Neural progenitor cell (in vitro differentiated cells): ENCODE results near the gene OR5M10. TPM values are rescaled to one million over a fixed set of nuclear protein-coding genes. Genes with fewer than 3 reads are reported as not detected.

ENCODE experiments used
- DNase-seq: peaks from one replicate; pipeline ENCODE4 v3.0.0-alpha.2; 2016; ENCODE audit warnings: low spot score
- H2AFZ ChIP-seq: fragments of 200-600 bp; sonication (generic); replicated peaks from 2 replicates; pipeline ENCODE4 v1.6.1; 2016; ENCODE audit warnings: antibody characterized with exemption
- H3F3A ChIP-seq: fragments of 200-600 bp; sonication (generic); 2 replicates; pipeline ENCODE4 v1.6.1; 2016; ENCODE audit warnings: antibody characterized with exemption, low read depth
- H3K27ac ChIP-seq: fragments of 200-600 bp; sonication (generic); 2 replicates; pipeline ENCODE4 v1.5.1; 2016; ENCODE audit warnings: mild to moderate bottlenecking
- H3K27me3 ChIP-seq: fragments of 200-600 bp; sonication (generic); 2 replicates; pipeline ENCODE4 v1.6.1; 2016; ENCODE audit warnings: mild to moderate bottlenecking, moderate library complexity
- H3K36me3 ChIP-seq: fragments of 200-600 bp; sonication (generic); 2 replicates; pipeline ENCODE4 v1.5.1; 2016
- H3K4me1 ChIP-seq: fragments of 200-600 bp; sonication (generic); 2 replicates; pipeline ENCODE4 v1.6.1; 2016; ENCODE audit warnings: mixed run types
- H3K4me2 ChIP-seq: fragments of 200-600 bp; sonication (generic); 2 replicates; pipeline ENCODE4 v1.6.1; 2016
- H3K4me3 ChIP-seq: fragments of 200-600 bp; sonication (generic); 2 replicates; pipeline ENCODE4 v1.5.1; 2016
- H3K79me2 ChIP-seq: fragments of 200-600 bp; sonication (generic); 2 replicates; pipeline ENCODE4 v1.6.1; 2016; ENCODE audit warnings: low read depth
- H3K9ac ChIP-seq: fragments of 200-600 bp; sonication (generic); 2 replicates; pipeline ENCODE4 v1.6.1; 2016
- H3K9me3 ChIP-seq: fragments of 200-600 bp; sonication (generic); 2 replicates; pipeline ENCODE4 v1.5.1; 2016; ENCODE audit warnings: low read depth
- H4K20me1 ChIP-seq: fragments of 200-600 bp; sonication (generic); 2 replicates; pipeline ENCODE4 v1.6.1; 2016; ENCODE audit warnings: low read depth
- H3K27ac Mint-ChIP-seq: 3 replicates; pipeline ENCODE4 v1.8.0; 2021; ENCODE audit warnings: mixed read lengths
- H3K27me3 Mint-ChIP-seq: 2 replicates; pipeline ENCODE4 v1.8.0; 2022; ENCODE audit warnings: low read depth, mild to moderate bottlenecking, inconsistent platforms, moderate library complexity, mixed read lengths; ENCODE audit not compliant: insufficient read depth
- H3K36me3 Mint-ChIP-seq: 3 replicates; pipeline ENCODE4 v1.8.0; 2021; ENCODE audit warnings: mixed read lengths
- H3K4me1 Mint-ChIP-seq: 3 replicates; pipeline ENCODE4 v1.8.0; 2021; ENCODE audit warnings: mixed read lengths
- H3K4me3 Mint-ChIP-seq: 3 replicates; pipeline ENCODE4 v1.8.0; 2021; ENCODE audit warnings: mild to moderate bottlenecking, moderate library complexity, mixed read lengths
- H3K9me3 Mint-ChIP-seq: 3 replicates; pipeline ENCODE4 v1.8.0; 2020; ENCODE audit warnings: mixed read lengths
- EZH2 ChIP-seq: fragments of 200-600 bp; sonication (generic); IDR thresholded peaks from 2 replicates; pipeline ENCODE4 v1.6.1; 2017; ENCODE audit warnings: antibody characterized with exemption, mild to moderate bottlenecking, moderate library complexity
- EZH2phosphoT487 ChIP-seq: fragments of 200-600 bp; sonication (generic); IDR thresholded peaks from 2 replicates; pipeline ENCODE4 v1.6.1; 2017; ENCODE audit warnings: antibody characterized with exemption
- total RNA-seq: library from RNA; depleted of rRNA; stranded (reverse); fragments of >200 nt; gene quantifications from 2 replicates; pipeline ENCODE4 v1.2.3, GENCODE V29; 2015; ENCODE audit warnings: low replicate concordance
- TF ChIP-seq, protein P1 (sequence below): fragments of 200-600 bp; sonication (generic); IDR thresholded peaks from 2 replicates; pipeline ENCODE4 v1.5.1; 2017; ENCODE audit warnings: antibody characterized with exemption, mild to moderate bottlenecking

Gene OR5M10
- not detected in 2 replicates for total RNA-seq

DNA sequence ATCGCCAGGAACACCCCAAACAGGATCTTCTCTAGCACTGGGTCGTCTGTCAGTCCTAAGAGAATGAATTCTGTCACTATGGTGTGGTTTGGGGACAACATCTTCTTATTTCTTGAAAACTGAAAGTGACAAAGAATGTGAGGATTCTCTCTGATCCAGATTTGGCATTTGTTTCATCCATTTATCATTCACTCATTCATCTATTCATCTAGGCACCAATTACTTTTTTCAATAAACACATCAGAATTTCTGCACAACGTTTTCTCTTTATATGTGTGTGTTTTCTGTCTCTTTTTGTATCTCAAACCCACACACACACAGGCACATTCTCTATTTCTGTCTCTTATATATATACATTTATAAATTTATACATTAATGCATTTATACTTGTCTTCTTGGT is at the start of gene OR5M10:
OR5M10 (minus strand) TSS at position 101 of the 400 bp plus-strand sequence; CDS start at position 101, 0 bp downstream.
- H4K20me1 ChIP-seq: no peaks in the 10 kb centered on the region
- no peaks in the 10 kb centered on the region for H3K4me1 ChIP-seq
- H3K36me3 ChIP-seq: no peaks in the 10 kb centered on the region
- H3K27me3 ChIP-seq: no peaks in the 10 kb centered on the region
- H3K4me3 Mint-ChIP-seq: no peak within 1 kb of the TSS
- no peaks in the 10 kb centered on the region for H3K79me2 ChIP-seq
- no peak within 1 kb of the TSS for H2AFZ ChIP-seq
- H3K27ac Mint-ChIP-seq: no peak within 1 kb of the TSS
- no peak within 1 kb of the TSS for H3K27ac ChIP-seq
- no peak for DNase-seq
- H3K4me1 Mint-ChIP-seq: no peaks in the 10 kb centered on the region
- H3K27me3 Mint-ChIP-seq: peaks cover 2% of the 10 kb centered on the region
- H3K9ac ChIP-seq: no peak within 1 kb of the TSS
- H3K36me3 Mint-ChIP-seq: no peaks in the 10 kb centered on the region
- no peak within 1 kb of the TSS for H3K4me2 ChIP-seq
- no peaks in the 10 kb centered on the region for H3K9me3 ChIP-seq
- TF ChIP-seq, protein P1, sequence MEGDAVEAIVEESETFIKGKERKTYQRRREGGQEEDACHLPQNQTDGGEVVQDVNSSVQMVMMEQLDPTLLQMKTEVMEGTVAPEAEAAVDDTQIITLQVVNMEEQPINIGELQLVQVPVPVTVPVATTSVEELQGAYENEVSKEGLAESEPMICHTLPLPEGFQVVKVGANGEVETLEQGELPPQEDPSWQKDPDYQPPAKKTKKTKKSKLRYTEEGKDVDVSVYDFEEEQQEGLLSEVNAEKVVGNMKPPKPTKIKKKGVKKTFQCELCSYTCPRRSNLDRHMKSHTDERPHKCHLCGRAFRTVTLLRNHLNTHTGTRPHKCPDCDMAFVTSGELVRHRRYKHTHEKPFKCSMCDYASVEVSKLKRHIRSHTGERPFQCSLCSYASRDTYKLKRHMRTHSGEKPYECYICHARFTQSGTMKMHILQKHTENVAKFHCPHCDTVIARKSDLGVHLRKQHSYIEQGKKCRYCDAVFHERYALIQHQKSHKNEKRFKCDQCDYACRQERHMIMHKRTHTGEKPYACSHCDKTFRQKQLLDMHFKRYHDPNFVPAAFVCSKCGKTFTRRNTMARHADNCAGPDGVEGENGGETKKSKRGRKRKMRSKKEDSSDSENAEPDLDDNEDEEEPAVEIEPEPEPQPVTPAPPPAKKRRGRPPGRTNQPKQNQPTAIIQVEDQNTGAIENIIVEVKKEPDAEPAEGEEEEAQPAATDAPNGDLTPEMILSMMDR: no peak
- TF ChIP-seq EZH2phosphoT487: no peak
- TF ChIP-seq EZH2: no peak
- no peaks in the 10 kb centered on the region for H3K9me3 Mint-ChIP-seq
- no peaks in the 10 kb centered on the region for H3F3A ChIP-seq
- H3K4me3 ChIP-seq: no peak within 1 kb of the TSS

DNA sequence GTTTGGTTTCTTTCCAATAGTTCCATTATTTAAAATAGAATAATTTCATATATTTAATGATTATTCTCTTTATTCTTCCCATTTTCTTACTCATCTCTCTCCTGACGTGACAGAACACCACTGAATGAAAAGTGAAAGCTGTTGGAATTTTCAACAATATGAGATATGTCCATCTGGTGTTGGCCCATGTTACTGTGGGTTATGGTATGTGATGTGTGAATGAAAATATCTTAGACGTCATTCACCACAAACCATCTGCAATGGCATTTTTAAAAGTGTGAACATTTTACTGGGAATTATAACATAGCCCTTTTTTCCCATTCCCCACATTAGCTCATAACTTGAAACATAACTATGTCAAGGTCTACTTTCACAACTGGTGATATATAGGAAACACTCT is 48.4 kb upstream of the OR5M10 start:
- DNase-seq: no peak
- TF ChIP-seq EZH2 (no peak), EZH2phosphoT487 (no peak)
- TF ChIP-seq, protein P1: no peak
- no peaks in the 10 kb centered on the region for H3K79me2 ChIP-seq
- no peaks in the 10 kb centered on the region for H3K4me1 ChIP-seq
- no peaks in the 10 kb centered on the region for H3K9me3 ChIP-seq
- H2AFZ ChIP-seq: no peak overlapping the region
- no peaks in the 10 kb centered on the region for H3K27me3 Mint-ChIP-seq
- no peaks in the 10 kb centered on the region for H3K36me3 Mint-ChIP-seq
- H3K27ac Mint-ChIP-seq: no peak overlapping the region
- H4K20me1 ChIP-seq: no peaks in the 10 kb centered on the region
- H3K36me3 ChIP-seq: no peaks in the 10 kb centered on the region
- H3F3A ChIP-seq: no peaks in the 10 kb centered on the region
- H3K4me1 Mint-ChIP-seq: no peaks in the 10 kb centered on the region
- H3K27me3 ChIP-seq: no peaks in the 10 kb centered on the region
- H3K4me3 ChIP-seq: no peak overlapping the region
- H3K9ac ChIP-seq: no peak overlapping the region
- H3K27ac ChIP-seq: no peak overlapping the region
- no peak overlapping the region for H3K4me3 Mint-ChIP-seq
- H3K9me3 Mint-ChIP-seq: no peaks in the 10 kb centered on the region
- no peak overlapping the region for H3K4me2 ChIP-seq

DNA sequence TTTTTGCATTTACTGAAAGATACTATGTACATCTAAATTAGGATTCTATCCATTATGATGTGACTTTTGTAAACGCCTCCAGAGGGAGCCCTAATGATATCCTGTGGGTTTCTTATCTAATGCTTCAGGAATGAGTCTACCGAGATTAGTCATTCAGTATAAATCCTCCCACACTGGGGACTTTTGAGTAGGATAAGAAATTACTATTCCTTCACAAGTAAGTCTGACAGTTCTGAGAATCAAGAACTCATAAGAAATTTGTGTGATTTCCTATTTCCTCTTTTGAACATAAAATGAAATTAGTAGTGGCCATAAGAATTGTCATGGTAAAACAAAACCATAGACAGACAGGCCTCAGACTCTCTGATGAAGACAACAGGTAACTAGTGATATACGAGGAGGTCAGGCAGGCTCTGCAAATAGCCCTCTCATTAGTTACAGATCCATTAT is 47.2 kb upstream of the OR5M10 start:
- Mint-ChIP-seq H3K9me3 (no peaks in the 10 kb centered on the region), H3K27me3 (no peaks in the 10 kb centered on the region), H3K4me1 (no peaks in the 10 kb centered on the region), H3K27ac (no peak overlapping the region), H3K4me3 (no peak overlapping the region), H3K36me3 (no peaks in the 10 kb centered on the region)
- Histone ChIP-seq H3K9ac (no peak overlapping the region), H3K4me1 (no peaks in the 10 kb centered on the region), H3K79me2 (no peaks in the 10 kb centered on the region), H3K4me3 (no peak overlapping the region), H4K20me1 (no peaks in the 10 kb centered on the region), H3K27ac (no peak overlapping the region), H3K4me2 (no peak overlapping the region), H3K9me3 (no peaks in the 10 kb centered on the region), H3K36me3 (no peaks in the 10 kb centered on the region), H2AFZ (peak overlapping the region; percentile 38), H3F3A (no peaks in the 10 kb centered on the region), H3K27me3 (no peaks in the 10 kb centered on the region)
- TF ChIP-seq EZH2phosphoT487: no peak
- no peak for TF ChIP-seq EZH2
- TF ChIP-seq, protein P1: peak; percentile 76
- DNase-seq: peak; percentile 68
